Inferior parietal cortex (tissue), 1 donor: Measurements from ENCODE around the gene GSAP.
"Not testable (repeated sequence)": the region's sequence is repeated elsewhere in the genome, so short reads cannot be mapped to it uniquely, and the experiment has no call there.

Source experiments
- DNase-seq: peaks from one replicate; pipeline ENCODE4 v3.0.0-alpha.2; 2016; ENCODE audit errors: extremely low spot score

GSAP gene

DNA sequence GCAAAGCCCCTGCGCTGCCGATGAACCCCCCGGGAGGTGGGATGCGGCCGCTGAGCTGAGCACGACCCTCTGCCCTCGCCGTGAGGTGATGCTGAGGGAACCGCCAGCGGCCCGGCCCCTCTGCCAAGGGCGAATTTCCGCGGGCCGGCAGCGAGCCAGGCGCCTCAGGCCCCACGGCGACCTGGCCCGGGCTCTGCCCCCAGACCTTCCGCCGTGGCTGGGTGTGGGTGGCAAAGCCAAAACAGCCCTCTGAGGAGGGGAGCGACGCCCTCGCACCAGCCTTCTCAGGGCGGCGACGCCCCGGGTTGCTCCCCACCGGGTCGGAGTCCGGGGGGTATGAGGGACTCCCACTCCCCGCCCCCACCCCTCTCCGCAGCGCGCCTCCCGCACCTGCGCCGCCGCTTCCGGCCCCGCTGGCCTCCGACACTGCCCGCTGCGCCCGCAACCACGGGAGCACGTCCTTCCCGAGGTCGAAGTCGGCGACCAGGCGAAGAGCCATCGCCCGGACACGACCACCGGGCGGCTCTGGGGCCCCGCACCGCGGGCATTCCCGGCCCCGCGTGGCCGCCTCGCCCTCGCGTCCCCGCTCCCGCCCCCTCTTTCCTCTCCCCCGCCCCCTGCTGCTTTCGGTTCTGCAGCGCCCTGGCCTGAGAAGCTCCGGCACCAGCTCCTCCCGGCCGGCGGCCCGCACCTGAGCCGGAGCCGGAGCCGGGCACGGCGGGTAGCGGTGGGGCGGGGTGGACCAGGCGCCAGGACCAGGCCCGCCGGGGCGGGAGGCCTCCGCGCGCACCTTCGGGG is at the start of gene GSAP:
TSS of gene GSAP (minus strand) at position 527 of the 798 bp plus-strand sequence. CDS start at position 499, 28 bp downstream.
- no peak for DNase-seq

GRCh38 chr7:77465256-77465655 is 49.1 kb upstream of the GSAP start:
- DNase-seq, result no peak

- no peak for DNase-seq
These were observed 48.4 kb upstream of the GSAP start for GRCh38 chr7:77464589-77464988.

DNA sequence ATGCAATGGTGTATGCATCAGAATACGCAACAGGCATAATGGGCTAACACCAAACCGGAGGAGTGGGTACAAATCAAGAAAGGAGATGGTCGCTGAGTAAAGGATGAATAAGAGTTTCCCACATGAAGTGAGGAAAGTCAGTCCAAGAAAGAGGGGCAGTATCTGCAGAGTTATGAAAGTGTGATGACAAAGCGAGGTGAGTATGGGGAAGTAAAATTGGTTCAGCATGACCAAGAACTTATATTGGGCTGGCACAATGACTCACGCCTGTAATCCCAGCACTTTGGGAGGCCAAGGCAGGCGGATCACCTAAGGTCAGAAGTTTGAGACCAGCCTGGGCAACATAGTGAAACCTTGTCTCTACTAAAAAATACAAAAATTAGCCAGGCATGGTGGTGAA is 47.5 kb upstream of the GSAP start:
- not testable (repeated sequence) for DNase-seq

DNA sequence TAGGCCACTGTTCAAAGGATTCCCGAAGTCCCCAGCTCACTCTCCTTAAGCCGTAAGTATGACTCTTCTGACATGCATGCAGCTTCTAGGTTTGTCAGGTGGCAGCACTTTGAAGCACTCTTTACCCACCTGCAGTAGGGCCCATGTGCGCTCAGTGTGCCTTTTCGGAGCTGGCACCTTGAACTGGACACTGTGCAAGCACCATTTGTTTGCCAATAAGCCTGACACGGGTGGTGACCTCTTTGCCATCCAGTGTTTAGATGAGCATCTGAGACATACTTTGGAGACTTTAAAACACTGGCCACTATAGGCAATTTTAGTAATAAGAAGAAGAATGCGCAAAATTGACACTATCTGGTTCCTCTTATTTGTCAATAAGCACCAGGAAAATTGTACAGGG is 45.7 kb upstream of the GSAP start:
- DNase-seq, result no peak

DNA sequence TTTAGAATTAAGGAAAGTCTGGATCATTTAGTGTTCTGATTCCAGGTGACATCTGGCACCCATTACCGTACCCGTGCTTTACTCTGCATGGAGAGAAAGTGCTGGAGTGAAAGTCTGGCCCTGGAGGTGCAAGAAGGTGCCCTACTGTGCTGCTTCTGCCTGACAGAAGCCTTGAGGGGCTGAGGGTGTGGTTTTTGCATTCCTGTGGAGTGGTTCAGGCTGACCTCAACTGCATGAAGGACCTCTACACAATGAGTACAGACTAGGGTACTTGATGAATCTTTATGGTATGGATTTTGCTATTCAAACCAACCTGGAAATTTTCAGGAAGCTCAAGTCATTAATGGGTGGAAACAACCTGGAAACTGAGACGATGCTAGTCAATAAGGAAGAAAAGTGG is 45.1 kb upstream of the GSAP start:
- no peak for DNase-seq

DNA sequence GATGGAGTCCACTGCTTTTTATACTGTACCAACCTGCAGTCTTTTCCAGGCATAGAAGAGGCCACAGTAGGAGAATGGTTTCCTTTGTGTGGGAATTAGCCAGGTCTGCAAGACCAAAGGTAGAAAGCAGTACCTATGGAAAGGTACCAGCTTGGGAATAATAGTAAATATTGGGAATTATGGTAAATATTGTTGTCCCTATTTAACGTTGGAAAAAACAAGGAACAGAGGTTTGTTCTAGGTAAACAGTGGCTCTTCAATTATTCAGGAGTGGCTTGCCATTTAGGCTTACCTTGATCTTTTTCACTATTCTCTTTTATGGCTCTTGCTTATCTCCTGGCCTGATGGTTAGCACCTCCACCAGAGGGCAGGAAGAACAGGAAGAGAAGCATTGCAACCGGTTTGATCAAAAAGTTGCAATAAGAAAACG is 43.9 kb upstream of the GSAP start:
- no peak for DNase-seq

- no peak for DNase-seq
These were observed 43.2 kb upstream of the GSAP start for GRCh38 chr7:77459311-77459726.

DNA sequence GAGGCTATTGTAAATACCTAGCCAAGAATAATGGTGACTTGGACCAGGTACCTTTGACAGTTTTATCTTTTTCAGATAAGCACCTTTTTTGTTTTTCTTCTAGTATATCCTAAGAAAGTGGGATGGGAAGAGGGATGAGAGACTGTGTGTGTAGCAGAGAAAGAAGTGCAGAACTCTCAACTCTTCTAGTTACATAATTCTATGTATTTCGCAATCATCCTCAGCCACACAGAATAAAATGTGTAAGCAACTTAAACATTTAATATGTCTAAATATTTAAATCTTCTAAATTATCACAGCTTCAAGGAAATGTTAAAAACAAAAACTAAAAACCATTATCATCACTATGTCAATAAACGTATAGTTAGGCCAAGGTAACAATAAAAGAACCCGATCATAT is 42.6 kb upstream of the GSAP start:
- DNase-seq, result no peak

DNA sequence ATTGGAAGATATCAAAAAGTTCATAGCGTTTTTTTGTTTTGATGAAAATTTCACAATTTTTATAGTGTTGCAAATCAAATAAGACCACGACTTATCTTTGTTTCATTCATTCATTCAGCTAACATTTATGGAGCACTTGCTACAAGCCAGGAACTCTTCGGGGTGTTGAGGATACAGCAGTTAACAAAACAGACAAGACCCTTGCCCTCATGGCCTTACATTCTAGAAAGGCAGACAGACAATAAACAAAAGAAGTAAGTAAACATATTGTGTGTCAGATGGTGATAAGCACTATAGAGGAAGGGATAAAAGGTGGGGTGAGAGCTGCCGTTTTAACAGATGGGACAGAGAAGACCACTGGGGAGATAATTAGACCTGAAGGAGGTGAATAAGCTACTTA is 41.6 kb upstream of the GSAP start:
- no peak for DNase-seq

GRCh38 chr7:77456696-77457095 is 40.5 kb upstream of the GSAP start:
- no peak for DNase-seq

DNA sequence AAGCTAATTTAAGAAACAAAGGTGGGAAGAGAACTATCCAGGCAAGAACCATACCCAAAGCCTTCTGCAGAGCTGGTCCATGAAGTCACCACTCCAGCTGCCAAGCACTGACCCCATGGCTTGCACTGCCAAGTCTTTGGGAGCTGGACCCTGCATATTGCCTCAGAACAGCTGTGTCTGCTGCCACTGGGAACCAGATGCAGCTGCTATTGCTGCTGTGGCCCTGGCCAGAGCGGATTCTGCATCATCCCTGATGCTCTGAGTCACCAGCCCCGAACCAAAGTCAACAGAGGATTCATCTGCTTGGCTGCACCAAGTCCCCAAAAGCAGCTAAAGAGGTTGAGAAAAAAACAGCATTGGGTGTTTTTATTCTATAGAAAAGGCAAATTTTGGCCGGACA is 39.2 kb upstream of the GSAP start:
- peak; percentile 32 for DNase-seq

DNA sequence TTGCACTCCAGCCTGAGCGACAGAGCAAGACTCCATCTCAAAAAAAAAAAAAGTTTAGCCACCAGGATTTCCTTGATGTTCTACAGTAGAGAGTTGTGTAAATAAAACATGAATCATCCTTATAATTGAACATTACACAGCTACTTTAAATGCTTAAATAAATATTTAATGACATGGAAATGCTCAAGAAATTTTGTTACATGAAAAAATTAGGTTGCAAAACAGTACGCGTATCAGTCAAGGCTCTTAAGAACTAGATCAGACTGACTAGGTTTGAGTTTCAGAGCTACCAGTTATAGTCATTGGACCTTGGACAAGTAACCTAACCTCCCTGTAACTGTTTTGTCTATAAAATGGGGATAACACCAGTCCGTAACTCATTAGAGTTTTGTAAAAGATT is 38.7 kb upstream of the GSAP start:
- no peak for DNase-seq

DNA sequence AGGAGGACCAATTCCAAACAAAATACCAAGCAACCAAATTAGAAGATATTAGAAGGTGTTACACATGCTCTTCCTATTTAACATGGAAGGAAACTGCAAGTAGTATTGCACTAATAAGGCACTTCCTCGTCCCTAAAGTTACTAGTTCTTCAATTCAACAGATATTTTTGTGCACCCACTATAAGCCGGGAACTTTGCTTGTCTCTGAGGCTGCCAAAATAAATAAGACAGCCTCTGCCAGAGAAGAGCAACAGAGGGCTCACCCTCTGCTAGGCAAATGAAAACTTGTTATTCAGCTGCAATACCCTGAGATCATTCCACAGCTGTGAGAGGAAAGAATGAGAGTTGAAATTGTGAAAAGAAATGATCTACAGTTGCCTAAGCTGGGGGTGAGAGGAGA is 37.4 kb upstream of the GSAP start:
- DNase-seq, result peak; percentile 30

- not testable (repeated sequence) for DNase-seq
These were observed 35.8 kb upstream of the GSAP start for GRCh38 chr7:77451950-77452349.

- DNase-seq, result peak; percentile 64
These were observed 34.5 kb upstream of the GSAP start for GRCh38 chr7:77450613-77451012.

- no peak for DNase-seq
These were observed 33.9 kb upstream of the GSAP start for GRCh38 chr7:77450054-77450453.

DNA sequence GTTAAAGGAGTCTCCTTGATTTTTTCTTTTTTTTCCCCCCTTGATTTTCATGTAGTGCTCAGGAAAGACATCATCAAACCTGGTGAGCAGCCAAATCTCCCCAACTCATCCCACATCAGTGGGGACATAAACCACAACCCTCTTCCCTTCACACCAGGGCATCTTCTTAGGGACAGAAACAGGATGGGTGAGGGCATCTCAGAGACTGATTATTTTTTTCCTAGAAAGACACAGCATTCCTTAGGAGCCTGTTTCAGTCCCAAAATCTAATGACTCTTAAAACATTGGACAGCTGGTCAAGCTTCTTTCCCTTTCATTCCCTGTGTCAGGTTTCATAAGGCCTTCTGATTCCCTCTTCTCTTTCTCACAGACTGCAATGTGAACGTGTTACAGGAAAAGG is 31.5 kb upstream of the GSAP start:
- no peak for DNase-seq

- DNase-seq, result no peak
These were observed 28.0 kb upstream of the GSAP start for GRCh38 chr7:77444123-77444522.

GRCh38 chr7:77443042-77443441 is 26.9 kb upstream of the GSAP start:
- DNase-seq, result no peak

DNA sequence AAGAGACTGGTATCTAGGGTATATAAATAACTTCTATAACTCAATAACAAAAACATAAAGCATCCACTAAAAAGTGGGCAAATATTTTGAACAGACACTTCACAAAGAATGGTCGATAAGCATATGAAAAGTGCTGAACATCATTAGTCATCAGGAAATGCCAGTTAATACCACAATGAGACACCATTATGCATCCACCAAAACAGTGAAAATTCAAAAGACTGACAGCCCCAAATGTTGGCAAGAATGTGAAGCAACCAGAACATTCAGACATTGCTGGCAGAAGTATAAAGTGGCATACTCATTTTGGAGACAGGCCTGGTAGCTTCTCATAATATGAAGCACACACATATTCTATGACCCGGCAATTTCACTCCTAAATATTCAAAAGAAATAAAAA is 26.5 kb upstream of the GSAP start:
- DNase-seq, result no peak

- no peak for DNase-seq
These were observed 24.9 kb upstream of the GSAP start for GRCh38 chr7:77441046-77441445.

GRCh38 chr7:77439572-77439971 is 23.4 kb upstream of the GSAP start:
- DNase-seq, result peak; percentile 63

- DNase-seq, result no peak
These were observed 22.0 kb upstream of the GSAP start for GRCh38 chr7:77438131-77438530.
